GM19397 (cell line): ENCODE results near the gene NOTCH3.

Source experiments
- ATAC-seq: cut with Tn5 transposase; IDR thresholded peaks from one replicate; pipeline ENCODE4 v1.9.1; 2021; ENCODE audit warnings: mild to moderate bottlenecking, moderate library complexity; ENCODE audit not compliant: unreplicated experiment

NOTCH3 gene

DNA sequence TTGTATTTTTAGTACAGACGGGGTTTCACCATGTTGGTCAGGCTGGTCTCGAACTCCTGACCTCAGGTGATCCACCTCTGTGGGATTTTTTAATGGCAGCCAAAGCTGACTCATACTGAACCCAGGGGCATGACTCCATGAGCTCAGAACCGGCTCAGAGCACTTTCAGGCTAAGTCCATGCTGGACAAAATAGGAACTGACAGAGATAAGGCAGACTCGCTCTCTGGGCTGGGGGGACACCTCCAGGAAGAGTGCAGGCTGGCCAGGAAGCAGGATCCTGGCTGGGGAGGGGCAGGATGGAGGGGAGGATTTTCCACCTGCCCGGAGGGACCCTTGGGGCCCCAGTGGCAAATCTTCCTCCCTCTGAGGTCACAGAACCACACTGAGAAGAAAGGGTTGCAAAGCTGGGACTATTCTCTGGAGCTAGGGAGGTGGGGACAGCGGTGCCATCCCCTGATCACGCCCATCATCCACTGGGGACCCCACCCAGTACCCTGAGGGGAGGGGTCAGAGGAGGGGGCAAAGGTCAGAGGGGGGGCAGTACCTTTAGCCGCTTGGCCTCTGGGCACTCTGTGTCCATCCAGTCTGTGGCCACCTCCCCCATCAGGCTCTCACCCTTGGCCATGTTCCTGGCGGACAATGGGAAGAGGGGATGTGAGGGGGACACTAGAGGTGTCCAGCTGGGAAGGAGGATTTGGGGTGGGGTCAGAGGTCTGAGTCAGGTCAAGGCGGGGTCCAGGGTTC, 31.1 kb downstream of the NOTCH3 start:
- no peak for ATAC-seq

DNA sequence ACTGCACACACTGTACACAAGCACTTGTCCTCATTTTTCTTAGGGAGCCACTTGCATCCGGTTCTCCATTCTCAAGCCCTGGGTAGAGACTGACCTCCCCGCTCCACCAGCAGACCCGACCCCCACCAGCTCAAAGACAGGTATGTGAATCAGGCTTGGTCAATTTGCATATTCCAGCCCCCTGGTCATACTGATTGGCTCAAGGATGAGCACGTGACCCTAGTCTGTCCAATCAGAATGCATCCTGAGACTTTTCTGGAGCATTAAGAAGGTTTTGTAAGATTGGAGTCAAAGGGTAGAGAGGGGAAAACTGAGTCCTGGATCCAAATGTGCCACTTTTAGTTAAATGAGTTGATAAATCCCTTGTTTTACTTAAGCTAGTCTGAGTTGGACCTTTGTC, 34.1 kb downstream of the NOTCH3 start:
- ATAC-seq = no peak

DNA sequence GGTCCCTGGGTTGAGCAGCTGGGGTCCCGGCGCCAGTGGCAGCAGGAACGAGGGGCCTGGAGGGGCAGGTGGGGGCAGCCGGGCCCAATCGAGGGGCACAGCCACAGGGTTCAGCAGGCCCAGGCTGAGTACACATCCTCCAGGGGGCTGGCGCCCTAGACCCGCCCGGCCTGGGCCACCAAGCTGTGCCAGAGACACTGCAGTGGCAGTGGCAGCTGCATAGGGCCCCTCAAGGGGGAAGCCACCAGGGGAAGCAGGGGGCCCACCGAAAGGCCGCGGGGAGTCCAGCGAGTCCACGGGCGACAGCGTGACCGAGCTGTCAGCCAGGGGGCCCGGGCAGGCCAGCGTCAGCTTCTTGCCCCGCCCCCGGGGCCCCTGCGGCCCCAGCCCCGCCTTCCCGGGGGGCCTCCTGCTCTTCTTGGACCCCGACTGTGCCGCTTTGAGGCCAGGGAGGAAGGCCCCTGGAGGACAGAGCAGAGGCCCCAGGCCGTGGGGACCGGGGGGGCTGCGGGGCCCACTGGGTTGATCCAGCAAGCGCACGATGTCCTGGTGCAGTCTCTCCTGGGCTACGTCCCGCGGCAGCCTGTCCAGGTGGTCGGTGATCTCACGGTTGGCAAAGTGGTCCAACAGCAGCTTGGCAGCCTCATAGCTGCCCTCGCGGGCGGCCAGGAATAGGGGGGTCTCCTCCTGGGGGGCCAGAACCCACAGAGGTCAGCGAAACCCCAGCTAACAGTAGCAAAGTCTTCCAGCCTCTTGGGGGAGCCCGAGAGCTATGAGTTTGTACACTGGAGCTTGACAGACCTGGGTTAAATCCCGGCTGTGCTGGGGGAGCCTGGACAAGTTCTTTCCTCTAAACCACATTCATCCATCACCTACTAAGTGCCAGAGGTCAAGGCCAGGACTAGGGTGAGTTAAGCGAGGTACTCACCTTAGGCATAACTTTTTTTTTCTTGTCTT, 39.5 kb downstream of the NOTCH3 start:
- no peak for ATAC-seq

DNA sequence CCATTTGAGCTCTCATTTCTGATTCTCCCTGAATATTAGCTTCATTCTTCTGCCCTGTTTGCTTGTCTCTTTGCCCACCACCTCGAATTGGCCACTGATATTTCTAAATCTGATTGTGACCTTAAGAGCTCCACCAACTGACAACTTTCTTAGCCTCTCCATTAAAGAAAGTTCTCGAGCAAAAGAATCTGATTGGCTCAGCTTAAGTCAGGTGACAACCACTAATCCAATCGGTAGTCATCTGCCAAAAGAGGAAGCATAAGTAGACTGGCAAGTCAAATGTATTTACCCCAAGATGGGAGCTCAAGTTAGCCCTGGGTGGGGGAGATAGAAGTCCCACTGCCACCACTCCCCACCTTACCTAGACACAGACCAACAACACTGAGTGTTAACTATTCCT, 41.5 kb downstream of the NOTCH3 start:
- ATAC-seq = no peak

DNA sequence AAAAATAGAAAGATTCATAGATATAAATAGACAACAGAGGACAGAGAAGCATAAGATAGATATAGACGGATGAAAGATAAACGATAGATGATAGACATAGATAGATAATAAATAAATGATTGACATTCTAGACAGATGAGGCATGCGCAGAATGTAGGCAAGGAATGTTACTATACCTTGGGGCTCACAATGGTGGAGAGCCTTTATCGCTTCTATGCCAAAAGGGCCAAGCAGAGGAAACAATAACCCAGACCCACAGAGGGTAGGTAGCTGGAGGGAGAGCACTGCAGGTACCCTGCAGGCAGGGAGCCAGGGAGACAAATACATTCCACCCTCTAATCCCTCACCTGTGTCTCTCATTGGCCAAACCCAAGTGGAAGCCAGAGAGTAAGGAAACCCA, 44.4 kb downstream of the NOTCH3 start:
- no peak for ATAC-seq

DNA sequence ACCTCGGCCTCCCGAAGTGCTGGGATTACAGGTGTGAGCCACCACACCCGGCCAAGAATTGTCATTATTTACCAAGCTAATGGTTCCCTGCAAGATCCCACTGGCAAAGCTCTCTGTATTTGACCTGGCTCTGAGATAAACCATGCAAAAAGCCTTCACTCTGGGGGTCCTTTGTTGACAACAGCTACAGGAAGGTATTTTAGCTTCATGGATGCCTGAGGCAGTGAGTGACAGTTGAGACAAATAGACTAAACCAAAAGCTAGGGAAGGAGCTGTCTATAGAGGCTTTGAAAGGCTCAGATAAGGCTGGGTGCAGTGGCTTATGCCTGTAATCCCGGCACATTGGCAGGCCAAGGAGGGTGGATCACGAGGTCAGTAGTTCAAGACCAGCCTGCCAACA, 45.5 kb downstream of the NOTCH3 start:
- ATAC-seq = no peak

DNA sequence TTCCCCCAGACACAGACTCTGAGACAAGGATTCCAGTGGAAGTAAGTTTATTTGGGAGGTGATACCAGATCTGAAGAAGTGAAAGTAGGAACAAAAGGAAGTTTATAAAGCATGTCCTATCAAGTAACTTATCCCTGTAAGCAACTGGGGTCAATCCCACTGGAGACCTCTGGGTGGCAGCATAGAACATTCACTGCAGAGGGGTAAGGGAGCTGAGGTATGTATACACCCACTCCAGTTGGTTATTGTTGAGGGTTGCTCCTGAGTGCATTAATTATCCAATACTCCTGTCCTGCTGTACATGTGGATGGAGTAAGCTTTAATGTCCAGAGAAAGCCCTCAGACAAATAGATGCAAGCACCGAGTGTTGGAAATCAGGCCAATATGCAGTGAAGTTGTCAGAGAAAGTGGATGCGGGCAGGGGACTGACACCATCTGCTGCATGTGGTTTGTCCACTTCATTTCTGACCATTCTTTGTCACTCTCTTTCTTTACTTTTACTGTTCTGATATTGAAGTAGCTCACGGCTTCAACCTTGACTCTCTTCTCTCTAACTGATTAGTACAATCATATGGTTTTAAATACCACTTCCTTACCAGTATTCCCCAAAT, 46.7 kb downstream of the NOTCH3 start:
- no peak for ATAC-seq

DNA sequence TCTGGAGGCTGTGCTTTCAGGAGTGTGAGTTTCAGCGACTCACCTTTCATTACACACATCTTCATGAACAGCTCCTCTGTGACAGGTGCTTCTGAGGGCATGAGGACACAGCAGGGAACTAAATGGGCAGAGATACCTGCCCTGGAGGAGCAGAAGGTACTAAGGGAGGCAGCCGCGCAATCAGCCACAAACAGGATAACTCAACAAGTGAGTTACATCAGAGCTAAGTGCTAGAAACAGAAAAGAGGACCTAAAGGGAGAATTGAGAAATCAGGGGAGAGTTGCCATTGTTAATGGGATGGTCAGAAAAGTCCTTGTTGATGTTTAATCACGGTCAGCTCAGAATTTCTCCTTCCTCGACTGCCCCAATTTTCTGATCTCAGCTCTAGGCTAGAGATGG, 51.1 kb downstream of the NOTCH3 start:
- no peak for ATAC-seq

DNA sequence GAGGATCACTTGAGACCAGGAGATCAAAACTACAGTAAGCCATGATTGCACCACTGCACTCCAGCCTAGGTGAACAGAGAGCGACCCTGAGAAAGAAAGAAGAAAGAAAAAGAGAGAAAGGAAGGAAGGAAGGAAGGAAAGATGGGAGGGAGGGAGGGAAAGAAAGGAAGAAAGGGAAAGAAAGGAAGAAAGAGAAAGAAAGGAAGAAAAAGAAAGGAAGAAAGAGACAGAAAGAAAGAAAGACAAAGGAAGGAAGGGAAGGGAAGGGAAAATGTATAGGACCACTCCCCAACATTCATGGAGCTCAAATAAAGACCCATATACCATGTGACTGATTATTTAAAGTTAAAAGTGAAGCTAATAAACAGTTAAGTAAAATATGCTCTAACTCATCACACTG, 53.7 kb downstream of the NOTCH3 start:
- ATAC-seq = no peak

DNA sequence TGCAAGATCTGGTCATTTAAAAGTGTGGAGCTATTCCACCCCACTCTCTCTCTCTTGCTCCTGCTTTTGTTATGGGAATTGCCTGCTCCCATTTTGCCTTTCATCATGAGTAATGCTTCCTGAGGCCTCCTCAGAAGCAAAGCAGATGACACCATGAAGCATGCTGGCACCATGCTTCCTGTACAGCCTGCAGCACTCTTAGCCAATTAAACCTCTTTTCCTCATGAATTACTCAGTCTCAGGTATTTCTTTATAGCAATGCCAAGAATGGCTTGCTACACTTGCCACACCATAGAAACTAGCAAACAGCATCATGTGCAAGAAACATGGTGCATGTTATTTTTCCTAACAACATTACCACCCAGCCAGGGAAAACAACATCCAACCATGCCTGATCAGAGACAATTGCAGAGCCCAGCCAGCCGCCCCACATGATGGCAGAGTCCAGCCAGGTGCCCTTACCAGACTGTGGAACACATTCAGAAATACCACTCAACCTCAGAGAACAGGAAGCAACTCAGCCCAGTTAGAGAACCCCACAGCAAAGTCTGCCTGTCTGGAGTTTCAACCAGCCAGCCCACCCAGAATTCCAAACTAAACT, 56.6 kb downstream of the NOTCH3 start:
- ATAC-seq = no peak

DNA sequence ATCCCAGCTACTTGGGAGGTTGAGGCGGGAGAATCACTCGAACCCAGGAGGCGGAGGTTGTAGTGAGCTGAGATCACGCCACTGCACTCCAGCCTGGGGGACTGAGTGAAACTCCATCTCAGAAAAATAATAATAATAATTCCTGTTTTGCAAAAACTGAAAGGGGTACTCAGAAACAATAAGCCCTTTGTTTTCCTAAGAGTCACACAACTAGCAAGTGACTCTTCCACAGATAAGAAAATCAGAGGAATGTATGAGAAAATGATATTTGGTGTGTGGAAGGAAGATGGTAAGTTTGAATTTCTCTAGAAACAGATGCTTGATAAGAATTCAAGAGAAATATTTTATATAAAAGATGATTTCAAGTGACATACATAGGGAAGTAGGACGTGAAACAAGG, 58.5 kb downstream of the NOTCH3 start:
- ATAC-seq = no peak

DNA sequence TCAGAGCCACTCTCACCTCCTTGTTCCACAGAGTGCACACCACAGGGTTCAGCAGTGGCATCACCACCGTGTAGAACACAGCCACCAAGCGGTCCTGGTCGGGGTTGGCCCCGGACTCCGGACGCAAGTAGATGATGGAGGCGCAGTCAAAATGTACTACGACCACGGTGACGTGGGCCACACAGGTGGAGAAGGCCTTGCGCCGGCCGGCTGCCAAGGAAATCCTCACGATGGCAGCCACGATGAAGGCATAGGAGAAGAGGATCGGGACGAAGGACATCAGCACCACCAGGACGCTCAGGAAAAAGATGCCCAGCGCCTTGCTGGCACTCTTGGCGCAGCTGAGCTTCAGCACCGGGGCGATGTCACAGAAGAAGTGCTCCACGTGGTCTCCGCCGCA, 59.7 kb downstream of the NOTCH3 start:
- ATAC-seq = no peak

DNA sequence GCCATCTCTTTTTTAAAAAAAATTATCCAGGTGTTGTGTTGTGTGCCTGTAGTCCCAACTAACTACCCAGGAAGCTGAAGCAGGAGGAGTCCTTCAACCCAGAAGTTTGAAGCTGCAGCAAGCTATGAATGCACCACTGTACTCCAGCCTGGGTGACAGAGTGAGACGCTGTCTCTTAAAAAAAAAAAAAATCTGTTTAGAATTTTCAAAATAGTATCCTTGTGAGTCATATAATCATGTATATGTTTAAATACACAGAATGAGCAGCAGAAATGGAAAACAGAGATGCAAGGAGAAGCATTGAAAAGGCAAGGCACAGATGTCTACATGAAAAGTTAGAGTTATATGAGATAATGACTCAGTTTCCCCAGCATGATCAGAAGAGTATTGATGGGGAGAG, 62.4 kb downstream of the NOTCH3 start:
- no peak for ATAC-seq

DNA sequence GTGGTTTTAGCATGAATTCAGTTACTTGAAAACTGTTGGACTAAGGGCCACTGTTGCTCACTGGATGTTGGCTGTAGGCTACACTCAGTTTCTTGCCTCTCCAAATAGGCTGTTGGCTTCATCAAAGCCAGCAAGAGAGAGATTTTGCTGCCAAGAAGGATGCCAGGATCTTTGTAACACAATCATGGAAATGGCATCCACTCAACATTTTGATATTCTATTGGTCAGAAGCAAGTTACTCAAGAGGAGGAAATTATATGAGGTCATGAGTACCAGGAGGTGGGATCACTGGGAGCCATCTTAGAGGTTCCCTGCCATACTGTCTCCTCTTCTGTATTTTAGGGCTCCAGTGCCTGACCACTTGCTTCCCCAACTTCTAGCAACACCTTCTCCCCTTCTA, 63.0 kb downstream of the NOTCH3 start:
- ATAC-seq = no peak

DNA sequence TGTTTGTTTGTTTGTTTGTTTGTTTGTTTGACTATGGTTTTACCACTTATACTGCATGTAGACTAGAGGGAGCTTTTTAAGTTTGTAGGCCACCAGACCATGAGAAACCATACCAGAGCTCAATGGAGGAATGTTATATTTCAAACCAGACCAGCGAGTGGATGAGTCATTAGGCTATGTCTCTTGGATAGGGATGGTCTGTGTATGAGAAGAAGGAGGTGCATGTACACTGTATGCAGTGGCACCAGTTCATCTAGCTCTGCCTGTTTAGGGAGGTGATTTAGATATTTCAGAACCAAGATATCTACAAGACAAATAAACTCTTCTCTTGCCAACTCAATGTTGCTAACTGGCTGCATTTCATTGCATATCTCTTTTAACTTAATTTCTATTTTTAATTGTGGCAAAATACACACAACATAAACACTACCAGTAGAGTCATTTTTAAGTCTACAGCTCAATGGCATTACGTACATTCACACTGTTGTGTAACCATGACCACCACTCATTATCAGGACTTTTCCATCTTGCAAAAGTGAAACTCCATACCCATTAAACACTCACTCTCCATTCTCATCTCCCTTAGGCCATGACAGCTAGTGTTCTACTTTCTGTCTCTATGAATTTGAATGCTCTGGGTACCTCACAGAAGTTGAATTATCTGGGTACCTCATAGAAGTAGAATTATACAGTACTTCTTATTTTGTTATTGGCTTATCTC, 64.4 kb downstream of the NOTCH3 start:
- no peak for ATAC-seq

DNA sequence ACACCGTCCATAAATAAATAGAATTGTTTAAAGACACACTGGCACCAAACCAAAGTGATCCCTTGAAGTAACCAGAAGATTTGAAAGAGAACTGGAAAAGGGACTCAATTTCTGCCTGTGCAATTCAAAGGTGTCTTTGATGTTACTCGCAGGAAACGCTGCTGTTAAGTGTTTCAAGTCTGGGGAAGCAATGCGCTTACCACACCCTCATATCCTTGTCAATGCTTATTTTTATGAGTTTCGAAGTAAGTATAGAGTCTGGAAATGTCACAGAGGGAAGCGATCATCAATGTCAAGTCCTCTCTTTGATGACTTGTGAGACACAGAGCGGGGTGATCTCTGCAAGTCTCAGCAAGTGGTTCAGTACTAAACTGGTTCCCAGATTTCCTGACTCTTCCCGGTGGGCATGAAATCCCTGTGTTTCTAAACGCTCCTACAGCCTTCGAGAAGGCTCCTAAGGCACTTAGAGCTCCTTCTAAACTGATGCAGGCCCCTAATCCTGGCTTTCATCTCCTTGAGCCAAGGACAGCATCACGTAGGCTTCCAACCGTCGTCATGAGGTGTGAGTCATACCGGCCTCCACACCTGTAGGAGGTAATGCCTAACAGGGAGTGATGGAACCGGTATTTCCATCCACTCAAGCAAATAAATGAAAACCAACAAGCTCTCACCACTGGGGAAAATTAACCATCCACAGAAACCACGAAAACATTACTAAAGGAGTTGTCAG, 70.8 kb downstream of the NOTCH3 start:
- ATAC-seq = no peak

DNA sequence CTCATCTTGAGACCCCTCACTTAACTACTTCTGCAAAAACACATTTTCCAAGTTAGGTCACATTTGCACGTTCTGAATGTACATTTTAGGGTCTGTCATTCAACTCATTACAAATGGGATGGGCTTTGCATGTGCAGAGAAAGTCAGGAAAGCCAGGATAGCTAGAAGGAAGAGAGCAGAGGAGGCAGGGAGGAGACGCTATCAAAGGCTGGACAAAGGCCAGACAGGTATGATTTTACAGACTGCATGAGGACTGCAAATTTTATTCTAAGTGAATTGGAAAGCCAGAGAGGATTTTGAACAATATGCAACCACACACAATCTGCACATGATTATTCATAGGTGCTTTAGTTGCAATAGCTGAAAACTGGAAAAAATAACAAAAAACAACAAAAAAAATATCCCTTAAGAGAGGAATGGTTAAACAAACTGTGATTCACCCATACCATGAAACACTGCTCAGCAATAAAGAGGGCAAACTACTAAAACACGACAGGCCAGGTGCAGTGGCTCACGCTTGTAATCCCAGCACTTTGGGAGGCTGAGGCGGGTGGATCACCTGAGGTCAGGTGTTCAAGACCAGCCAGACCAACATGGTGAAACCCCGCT, 72.5 kb downstream of the NOTCH3 start:
- ATAC-seq = no peak

DNA sequence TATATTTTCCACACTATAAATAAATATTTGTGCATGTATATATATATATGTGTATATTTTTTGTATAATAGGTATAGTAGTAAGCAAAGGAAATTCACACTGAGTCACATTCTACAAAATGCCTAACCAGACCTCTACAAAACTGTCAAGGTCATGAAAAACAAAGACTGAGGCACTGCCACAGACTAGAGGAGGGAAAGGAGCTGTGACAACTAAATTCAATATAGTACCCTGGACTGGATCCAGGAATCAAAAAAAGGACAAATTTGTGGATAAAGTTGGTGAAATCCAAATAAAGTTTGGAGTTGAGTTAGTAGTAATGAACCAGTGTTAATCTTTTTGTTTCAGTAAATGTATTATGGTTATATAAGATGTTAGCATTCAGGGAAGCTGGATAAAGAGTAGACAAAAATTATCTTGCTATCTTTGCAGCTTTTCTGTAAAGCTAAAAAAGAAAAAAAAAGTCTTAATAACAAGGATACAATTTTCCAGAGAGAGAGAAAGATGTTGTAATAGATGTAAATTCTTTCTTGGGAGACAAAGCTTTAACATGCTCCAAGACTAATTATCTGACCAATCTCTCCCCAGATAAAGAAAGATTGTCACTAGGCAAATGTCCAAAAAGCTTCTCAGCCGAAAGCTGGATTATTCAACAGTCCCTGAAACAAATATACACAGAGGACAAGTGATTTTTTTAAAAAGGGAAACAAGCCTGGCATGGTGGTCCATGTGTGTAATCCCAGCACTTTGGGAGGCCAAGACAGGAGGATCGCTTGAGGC, 74.5 kb downstream of the NOTCH3 start:
- ATAC-seq = no peak
